Right ventricle myocardium inferior (tissue), 1 donor: Measurements from ENCODE around the gene COL23A1. TPM values are rescaled to one million over a fixed set of nuclear protein-coding genes. Genes with fewer than 3 reads are reported as not detected.

Experiments
- ATAC-seq: fragments of 200-7000 bp; cut with Tn5 transposase; one replicate; pipeline ENCODE4 v1.9.1; 2020; ENCODE audit warnings: mild to moderate bottlenecking, moderate library complexity
- DNase-seq: peaks from one replicate; pipeline ENCODE4 v3.0.0; 2021; ENCODE audit errors: missing footprints
- intact Hi-C: fragments of 100-400 bp; cut with DNase I; formaldehyde crosslinking; loops from one replicate; pipeline ENCODE4 v1.11.0; 2022
- total RNA-seq: library from RNA; stranded (reverse); fragmentation: NEBNext Ultra II Directional; extraction: Animal tissue kit (Norgen Biotek cat#: 25700); gene quantifications from one replicate; pipeline ENCODE4 v1.2.1, GENCODE V29; 2021
- donor health status: DM: no; HTN: yes; CAD: no; lungs with severe emphysema.

COL23A1 gene
- total RNA-seq, 1 donor from 2014 or later = 22.5 TPM

GRCh38 chr5:178457471-178457870 lies 132.7 kb downstream of the COL23A1 start:
- ATAC-seq (no peak), DNase-seq (no peak)
- intact Hi-C loops = no loop called here

- DNase-seq (no peak), ATAC-seq (no peak)
- intact Hi-C loops = no loop called here
Measured at GRCh38 chr5:178455480-178455835, 134.7 kb downstream of the COL23A1 start.

- no peak for ATAC-seq
- intact Hi-C loops = no loop called here
- no peak for DNase-seq
Measured at GRCh38 chr5:178454821-178455479, 135.2 kb downstream of the COL23A1 start.

- DNase-seq = no peak
- intact Hi-C loops = no loop called here
- no peak for ATAC-seq
Measured at GRCh38 chr5:178454303-178454702, 135.9 kb downstream of the COL23A1 start.

GRCh38 chr5:178453224-178453623 lies 137.0 kb downstream of the COL23A1 start:
- intact Hi-C loops = no loop called here
- DNase-seq = no peak
- no peak for ATAC-seq

GRCh38 chr5:178450121-178451028 lies 139.8 kb downstream of the COL23A1 start:
- intact Hi-C loops = no loop called here
- ATAC-seq (no peak), DNase-seq (no peak)

GRCh38 chr5:178449163-178450070 lies 140.8 kb downstream of the COL23A1 start:
- DNase-seq = no peak
- ATAC-seq = peak; percentile 62
- intact Hi-C loops = no loop called here

GRCh38 chr5:178445534-178445933 lies 144.7 kb downstream of the COL23A1 start:
- no peak for ATAC-seq
- DNase-seq = no peak
- intact Hi-C loops = no loop called here

- ATAC-seq = no peak
- DNase-seq = no peak
- intact Hi-C loops = no loop called here
Measured at GRCh38 chr5:178442405-178443257, 147.6 kb downstream of the COL23A1 start.

GRCh38 chr5:178441486-178442270 lies 148.5 kb downstream of the COL23A1 start:
- DNase-seq = no peak
- no peak for ATAC-seq
- intact Hi-C loops = no loop called here

- no peak for DNase-seq
- intact Hi-C loops = no loop called here
- ATAC-seq = no peak
Measured at GRCh38 chr5:178440181-178440580, 150.0 kb downstream of the COL23A1 start.

GRCh38 chr5:178439493-178440180 lies 150.6 kb downstream of the COL23A1 start:
- no peak for DNase-seq
- intact Hi-C loops = no loop called here
- ATAC-seq = no peak

GRCh38 chr5:178438796-178439195 lies 151.4 kb downstream of the COL23A1 start:
- ATAC-seq (no peak), DNase-seq (no peak)
- intact Hi-C loops = no loop called here

- intact Hi-C loops = no loop called here
- ATAC-seq (no peak), DNase-seq (no peak)
Measured at GRCh38 chr5:178437386-178438075, 152.7 kb downstream of the COL23A1 start.

GRCh38 chr5:178436326-178436940 lies 153.8 kb downstream of the COL23A1 start:
- intact Hi-C loops = no loop called here
- no peak for ATAC-seq
- no peak for DNase-seq
